GM20000 (cell line): ENCODE measurements around the gene SHC2.
A peak's percentile ranks its signal among the peaks of the same experiment; 100 is the strongest.

Experiments
- DNase-seq: peaks from one replicate; pipeline ENCODE4 v3.0.0; 2012; ENCODE audit warnings: low spot score
- TF ChIP-seq, protein P1 (sequence below): IDR thresholded peaks from 2 replicates; pipeline ENCODE4 v1.5.1; 2012; ENCODE audit warnings: mild to moderate bottlenecking, control low read depth; ENCODE audit errors: extremely low read depth, missing control alignments

SHC2 gene

GRCh38 chr19:463483-464207, 2.8 kb upstream of the SHC2 start:
- no peak for DNase-seq
- TF ChIP-seq, protein P1, sequence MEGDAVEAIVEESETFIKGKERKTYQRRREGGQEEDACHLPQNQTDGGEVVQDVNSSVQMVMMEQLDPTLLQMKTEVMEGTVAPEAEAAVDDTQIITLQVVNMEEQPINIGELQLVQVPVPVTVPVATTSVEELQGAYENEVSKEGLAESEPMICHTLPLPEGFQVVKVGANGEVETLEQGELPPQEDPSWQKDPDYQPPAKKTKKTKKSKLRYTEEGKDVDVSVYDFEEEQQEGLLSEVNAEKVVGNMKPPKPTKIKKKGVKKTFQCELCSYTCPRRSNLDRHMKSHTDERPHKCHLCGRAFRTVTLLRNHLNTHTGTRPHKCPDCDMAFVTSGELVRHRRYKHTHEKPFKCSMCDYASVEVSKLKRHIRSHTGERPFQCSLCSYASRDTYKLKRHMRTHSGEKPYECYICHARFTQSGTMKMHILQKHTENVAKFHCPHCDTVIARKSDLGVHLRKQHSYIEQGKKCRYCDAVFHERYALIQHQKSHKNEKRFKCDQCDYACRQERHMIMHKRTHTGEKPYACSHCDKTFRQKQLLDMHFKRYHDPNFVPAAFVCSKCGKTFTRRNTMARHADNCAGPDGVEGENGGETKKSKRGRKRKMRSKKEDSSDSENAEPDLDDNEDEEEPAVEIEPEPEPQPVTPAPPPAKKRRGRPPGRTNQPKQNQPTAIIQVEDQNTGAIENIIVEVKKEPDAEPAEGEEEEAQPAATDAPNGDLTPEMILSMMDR = no peak

DNA sequence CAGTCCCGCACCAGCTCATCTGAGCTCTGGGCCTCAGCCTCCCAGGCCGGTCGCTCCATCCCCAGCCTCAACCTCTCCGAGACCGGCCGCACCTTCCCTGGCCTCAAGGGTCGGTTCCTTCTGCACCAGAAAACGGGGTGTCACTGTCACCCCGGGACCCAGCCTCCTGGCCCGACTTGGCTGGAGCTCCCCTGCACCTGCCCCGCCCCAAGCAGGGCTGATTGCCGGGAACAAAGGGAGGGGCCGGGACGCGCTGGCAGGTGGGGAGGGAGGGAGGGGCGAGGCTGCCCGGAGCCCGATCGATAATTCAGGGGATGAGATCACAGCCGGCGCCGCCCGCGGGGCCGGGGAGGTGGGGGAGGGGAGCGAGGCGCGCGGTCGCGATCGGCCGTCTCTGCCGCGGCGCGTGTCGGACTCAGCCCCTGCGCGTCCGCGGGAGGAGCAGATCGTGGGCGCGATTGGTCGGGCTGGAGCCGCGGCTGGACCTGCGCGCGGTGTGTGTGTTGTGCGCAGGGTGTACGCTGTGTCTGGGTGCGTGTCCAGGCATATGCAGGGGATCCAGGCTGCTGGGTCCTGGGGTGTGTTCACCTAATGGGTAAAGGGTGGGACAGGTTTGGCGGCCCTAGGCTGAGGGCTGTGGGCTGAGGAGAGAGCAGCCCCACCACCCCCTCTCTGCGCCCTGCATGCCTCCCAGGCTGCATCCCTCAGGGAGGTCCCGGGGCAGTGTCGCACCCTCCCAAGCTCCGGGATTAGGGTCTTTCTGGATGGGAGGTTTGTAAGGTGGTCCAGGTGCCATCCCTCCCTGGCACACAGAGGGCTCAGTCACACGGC, 1.1 kb upstream of the SHC2 start:
- TF ChIP-seq, protein P1 = no peak
- DNase-seq = no peak

GRCh38 chr19:459724-460511, 915 bp downstream of the SHC2 start:
- TF ChIP-seq, protein P1 = no peak
- DNase-seq = peak; percentile 70

- no peak for DNase-seq
- TF ChIP-seq, protein P1 = no peak
Measured at GRCh38 chr19:458091-459042, 2.5 kb downstream of the SHC2 start.

DNA sequence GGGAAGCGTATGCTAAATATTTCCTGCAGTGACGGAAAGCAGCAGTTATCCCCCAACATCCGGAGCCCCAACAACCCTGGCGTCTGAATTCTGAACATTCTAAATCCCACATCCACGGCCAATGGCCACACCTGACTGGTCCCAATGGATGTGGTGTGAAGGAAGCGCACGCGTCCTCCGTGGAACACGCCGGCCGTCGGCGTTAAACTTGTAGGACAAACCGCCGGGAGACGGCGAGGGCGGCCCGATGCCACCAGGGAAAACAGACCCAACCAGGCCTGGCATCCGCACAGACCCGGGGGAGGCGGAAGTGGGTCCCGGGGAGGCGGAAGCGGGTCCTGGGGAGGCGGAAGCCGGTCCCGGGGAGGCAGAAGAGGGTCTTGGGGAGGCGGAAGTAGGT, 3.2 kb downstream of the SHC2 start:
- TF ChIP-seq, protein P1 = no peak
- no peak for DNase-seq

GRCh38 chr19:456547-457110, 4.2 kb downstream of the SHC2 start:
- TF ChIP-seq, protein P1 = no peak
- DNase-seq = no peak
